Medulla oblongata (tissue), 1 donor: Measurements from ENCODE around the gene CCL20.
A peak's percentile ranks its signal among the peaks of the same experiment; 100 is the strongest.

Experiments used
- DNase-seq: peaks from one replicate; pipeline ENCODE4 v3.0.0-alpha.2; 2015; ENCODE audit errors: extremely low spot score

The CCL20 gene

GRCh38 chr2:227802882-227803281 lies 10.8 kb upstream of the CCL20 start:
- no peak for DNase-seq

GRCh38 chr2:227804975-227805374 lies 8.7 kb upstream of the CCL20 start:
- no peak for DNase-seq

- DNase-seq: peak; percentile 62
Observed at GRCh38 chr2:227805578-227805977, 8.1 kb upstream of the CCL20 start.

- no peak for DNase-seq
Observed at GRCh38 chr2:227808936-227809335, 4.7 kb upstream of the CCL20 start.

GRCh38 chr2:227812001-227812400 lies 1.6 kb upstream of the CCL20 start:
- no peak for DNase-seq

- DNase-seq: no peak
Observed at GRCh38 chr2:227813229-227813561, 447 bp upstream of the CCL20 start.

GRCh38 chr2:227815066-227815465 lies 1.4 kb downstream of the CCL20 start:
- no peak for DNase-seq

- DNase-seq: no peak
Observed at GRCh38 chr2:227816507-227817294, 3.1 kb downstream of the CCL20 start.

- no peak for DNase-seq
Observed at GRCh38 chr2:227817336-227817735, 3.7 kb downstream of the CCL20 start.

- DNase-seq: peak; percentile 26
Observed at GRCh38 chr2:227817850-227818674, 4.4 kb downstream of the CCL20 start.

GRCh38 chr2:227818675-227819397 lies 5.2 kb downstream of the CCL20 start:
- DNase-seq: peak; percentile 37

GRCh38 chr2:227819398-227819697 lies 5.7 kb downstream of the CCL20 start:
- DNase-seq: no peak

GRCh38 chr2:227821043-227821942 lies 7.7 kb downstream of the CCL20 start:
- DNase-seq: no peak

- DNase-seq: no peak
Observed at GRCh38 chr2:227822416-227823003, 8.9 kb downstream of the CCL20 start.

- no peak for DNase-seq
Observed at GRCh38 chr2:227823922-227824321, 10.3 kb downstream of the CCL20 start.

GRCh38 chr2:227824711-227825110 lies 11.1 kb downstream of the CCL20 start:
- no peak for DNase-seq

- DNase-seq: peak; percentile 82
Observed at GRCh38 chr2:227826019-227826521, 12.4 kb downstream of the CCL20 start.

- DNase-seq: no peak
Observed at GRCh38 chr2:227826563-227826962, 12.9 kb downstream of the CCL20 start.

GRCh38 chr2:227827143-227827542 lies 13.5 kb downstream of the CCL20 start:
- no peak for DNase-seq

GRCh38 chr2:227828477-227828912 lies 14.9 kb downstream of the CCL20 start:
- no peak for DNase-seq

GRCh38 chr2:227829337-227829736 lies 15.7 kb downstream of the CCL20 start:
- DNase-seq: no peak
